ENCODE measurements around the gene MYO6.
"Not testable (repeated sequence)": the region's sequence is repeated elsewhere in the genome, so short reads cannot be mapped to it uniquely, and the experiment has no call there.

MYO6 gene

GRCh38 chr6:75748743-75749538 lies at the start of gene MYO6:
Gene MYO6 (plus strand): TSS chr6:75749239. CDS start chr6:75817548, 68,309 bp downstream.
- peak; percentile 89 for DNase-seq (ENCODE audit: low spot score)

GRCh38 chr6:75708334-75708733 lies 40.7 kb upstream of the MYO6 start:
- DNase-seq (ENCODE audit: low spot score): not testable (repeated sequence)

- no peak for DNase-seq (ENCODE audit: low spot score)
Observed at GRCh38 chr6:75711173-75711572, 37.9 kb upstream of the MYO6 start.

GRCh38 chr6:75719133-75719532 lies 29.9 kb upstream of the MYO6 start:
- no peak for DNase-seq (ENCODE audit: low spot score)

- no peak for DNase-seq (ENCODE audit: low spot score)
Observed at GRCh38 chr6:75723382-75723781, 25.7 kb upstream of the MYO6 start.

- DNase-seq (ENCODE audit: low spot score): no peak
Observed at GRCh38 chr6:75727206-75727605, 21.8 kb upstream of the MYO6 start.

- DNase-seq (ENCODE audit: low spot score): not testable (repeated sequence)
Observed at GRCh38 chr6:75731029-75731428, 18.0 kb upstream of the MYO6 start.

- DNase-seq (ENCODE audit: low spot score): no peak
Observed at GRCh38 chr6:75735491-75736186, 13.4 kb upstream of the MYO6 start.

GRCh38 chr6:75743971-75744370 lies 5.1 kb upstream of the MYO6 start:
- no peak for DNase-seq (ENCODE audit: low spot score)

GRCh38 chr6:75745404-75745803 lies 3.6 kb upstream of the MYO6 start:
- no peak for DNase-seq (ENCODE audit: low spot score)

GRCh38 chr6:75746221-75746620 lies 2.8 kb upstream of the MYO6 start:
- DNase-seq (ENCODE audit: low spot score): no peak

GRCh38 chr6:75747152-75747992 lies 1.7 kb upstream of the MYO6 start:
- DNase-seq (ENCODE audit: low spot score): no peak

GRCh38 chr6:75748003-75748742 lies 866 bp upstream of the MYO6 start:
- no peak for DNase-seq (ENCODE audit: low spot score)

GRCh38 chr6:75751443-75751842 lies 2.4 kb downstream of the MYO6 start:
- no peak for DNase-seq (ENCODE audit: low spot score)

- DNase-seq (ENCODE audit: low spot score): no peak
Observed at GRCh38 chr6:75752365-75752764, 3.3 kb downstream of the MYO6 start.

GRCh38 chr6:75755704-75756103 lies 6.7 kb downstream of the MYO6 start:
- DNase-seq (ENCODE audit: low spot score): no peak

- DNase-seq (ENCODE audit: low spot score): no peak
Observed at GRCh38 chr6:75757295-75757694, 8.3 kb downstream of the MYO6 start.

GRCh38 chr6:75758061-75758460 lies 9.0 kb downstream of the MYO6 start:
- DNase-seq (ENCODE audit: low spot score): no peak

- DNase-seq (ENCODE audit: low spot score): peak; percentile 27
Observed at GRCh38 chr6:75759207-75759606, 10.2 kb downstream of the MYO6 start.

GRCh38 chr6:75760320-75760719 lies 11.3 kb downstream of the MYO6 start:
- no peak for DNase-seq (ENCODE audit: low spot score)

GRCh38 chr6:75761489-75761888 lies 12.4 kb downstream of the MYO6 start:
- no peak for DNase-seq (ENCODE audit: low spot score)

- no peak for DNase-seq (ENCODE audit: low spot score)
Observed at GRCh38 chr6:75762063-75762462, 13.0 kb downstream of the MYO6 start.
